HEK293 (cell line): ENCODE data around the gene GNG3.

ENCODE experiments used
- CTCF ChIA-PET: fragments of 350-600 bp; formaldehyde crosslinking; extraction: SDS; loops from one replicate; lab custom pipeline; 2021; ENCODE audit warnings: antibody characterized with exemption; lab: Yijun Ruan, JAX
- POLR2A ChIA-PET: fragments of 300-600 bp; formaldehyde crosslinking; extraction: SDS; loops from one replicate; lab custom pipeline; 2020; ENCODE audit warnings: antibody characterized with exemption, inconsistent platforms; lab: Yijun Ruan, JAX
- H3K27ac ChIP-seq: fragments of 200-500 bp; sonication (Bioruptor generic); 2 replicates; pipeline ENCODE4 v1.5.1; 2014; ENCODE audit warnings: low read depth, low read length, control low read depth, inconsistent platforms; ENCODE audit errors: extremely low read depth
- H3K36me3 ChIP-seq, 2 experiments: fragments of 200-500 bp in 1 of 2; sonication (Bioruptor generic) in 1 of 2; 1 replicate in 1 of 2; 2 replicates in 1 of 2; pipeline ENCODE4 v1.5.1; 2014 to 2017; ENCODE audit warnings: inconsistent platforms in 2 of 2, low read length in 2 of 2; ENCODE audit not compliant: control insufficient read depth in 2 of 2, insufficient read depth in 1 of 2
- H3K4me1 ChIP-seq: fragments of 200-500 bp; sonication (Bioruptor generic); 2 replicates; pipeline ENCODE4 v1.5.1; 2014; ENCODE audit warnings: mild to moderate bottlenecking, low read length, inconsistent platforms; ENCODE audit not compliant: control insufficient read depth, insufficient read depth
- H3K4me3 ChIP-seq: 2 replicates; pipeline ENCODE4 v1.5.1; 2011; ENCODE audit warnings: low read depth, mild to moderate bottlenecking, control low read depth, low read length, moderate library complexity
- H3K9me3 ChIP-seq: fragments of 200-500 bp; sonication (Bioruptor generic); 2 replicates; pipeline ENCODE4 v1.5.1; 2014; ENCODE audit warnings: low read depth, low read length, inconsistent platforms; ENCODE audit not compliant: control insufficient read depth, insufficient read depth
- GLI2 ChIP-seq: fragments of 450-650 bp; formaldehyde crosslinking; IDR thresholded peaks from 2 replicates; pipeline ENCODE4; 2017; ENCODE audit warnings: missing biosample characterization, missing genetic modification characterization, low read depth, borderline replicate concordance
- PRDM2 ChIP-seq: fragments of 450-650 bp; formaldehyde crosslinking; IDR thresholded peaks from 2 replicates; pipeline ENCODE4 v1.5.1; 2016; ENCODE audit warnings: missing biosample characterization, missing genetic modification characterization, borderline replicate concordance
- REPIN1 ChIP-seq: fragments of 450-650 bp; formaldehyde crosslinking; IDR thresholded peaks from 2 replicates; pipeline ENCODE4 v1.5.1; 2017; ENCODE audit warnings: missing biosample characterization, missing genetic modification characterization, low read depth
- SCRT1 ChIP-seq: fragments of 450-650 bp; formaldehyde crosslinking; IDR thresholded peaks from 2 replicates; pipeline ENCODE4 v1.5.1; 2016; ENCODE audit warnings: missing biosample characterization, missing genetic modification characterization, borderline replicate concordance
- ZFP69B ChIP-seq: fragments of 450-650 bp; formaldehyde crosslinking; IDR thresholded peaks from 2 replicates; pipeline ENCODE4 v1.5.1; 2016; ENCODE audit warnings: missing biosample characterization, missing genetic modification characterization
- ZNF223 ChIP-seq: fragments of 450-650 bp; formaldehyde crosslinking; IDR thresholded peaks from 2 replicates; pipeline ENCODE4 v1.5.1; 2016; ENCODE audit warnings: missing biosample characterization, missing genetic modification characterization
- ZNF366 ChIP-seq: fragments of 450-650 bp; formaldehyde crosslinking; conservative IDR thresholded peaks from 2 replicates; pipeline ENCODE4 v1.5.1; 2016; ENCODE audit warnings: missing biosample characterization, missing genetic modification characterization
- ZNF555 ChIP-seq: fragments of 450-650 bp; formaldehyde crosslinking; conservative IDR thresholded peaks from 2 replicates; pipeline ENCODE4 v1.5.1; 2017; ENCODE audit warnings: missing biosample characterization, mild to moderate bottlenecking, missing genetic modification characterization, inconsistent platforms
- ZNF664 ChIP-seq: fragments of 450-650 bp; formaldehyde crosslinking; IDR thresholded peaks from 2 replicates; pipeline ENCODE4 v1.5.1; 2016; ENCODE audit warnings: missing biosample characterization, missing genetic modification characterization
- ZNF791 ChIP-seq: fragments of 450-650 bp; formaldehyde crosslinking; IDR thresholded peaks from 2 replicates; pipeline ENCODE4 v1.5.1; 2016; ENCODE audit warnings: missing biosample characterization, missing genetic modification characterization
- TF ChIP-seq, protein P1 (sequence below): fragments of 450-650 bp; formaldehyde crosslinking; IDR thresholded peaks from 2 replicates; pipeline ENCODE4 v1.5.1; 2017; ENCODE audit warnings: missing biosample characterization, missing genetic modification characterization
- TF ChIP-seq, protein P2 (sequence below): fragments of 450-650 bp; formaldehyde crosslinking; IDR thresholded peaks from 2 replicates; pipeline ENCODE4 v1.5.1; 2016; ENCODE audit warnings: missing biosample characterization, missing genetic modification characterization
- TF ChIP-seq, protein P3 (sequence below): fragments of 450-650 bp; formaldehyde crosslinking; IDR thresholded peaks from 2 replicates; pipeline ENCODE4 v1.5.1; 2016; ENCODE audit warnings: missing biosample characterization, missing genetic modification characterization
- TF ChIP-seq, protein P4 (sequence below): fragments of 450-650 bp; IDR thresholded peaks from 2 replicates; pipeline ENCODE4 v1.5.1; 2018; ENCODE audit warnings: missing biosample characterization, missing genetic modification characterization

The GNG3 gene

GRCh38 chr11:62667460-62667859 lies 40.0 kb upstream of the GNG3 start:
- ChIA-PET CTCF (interaction anchor here (1.2 kb wide), 1 partner anchor 14 kb away, joined by 5 read pairs; no protein-coding TSS in a partner anchor), POLR2A (interaction anchor here (0.5 to 2.0 kb wide), 13 partner anchors 8 to 112 kb away, joined by 3 to 8 read pairs (median 5); partner anchors contain the start of genes B3GAT3, EEF1G, GANAB and INTS5)
- H3K4me3 ChIP-seq: no peak overlapping the region
- TF ChIP-seq ZNF223 (no peak), ZFP69B (tag by site-specific recombination) (no peak), REPIN1 (tag by site-specific recombination) (no peak), PRDM2 (tag by site-specific recombination) (no peak), ZNF366 (tag by site-specific recombination) (no peak), GLI2 (tag by site-specific recombination) (no peak), ZNF664 (tag by site-specific recombination) (no peak), SCRT1 (no peak), ZNF555 (tag by site-specific recombination) (no peak)
- TF ChIP-seq, protein P1, sequence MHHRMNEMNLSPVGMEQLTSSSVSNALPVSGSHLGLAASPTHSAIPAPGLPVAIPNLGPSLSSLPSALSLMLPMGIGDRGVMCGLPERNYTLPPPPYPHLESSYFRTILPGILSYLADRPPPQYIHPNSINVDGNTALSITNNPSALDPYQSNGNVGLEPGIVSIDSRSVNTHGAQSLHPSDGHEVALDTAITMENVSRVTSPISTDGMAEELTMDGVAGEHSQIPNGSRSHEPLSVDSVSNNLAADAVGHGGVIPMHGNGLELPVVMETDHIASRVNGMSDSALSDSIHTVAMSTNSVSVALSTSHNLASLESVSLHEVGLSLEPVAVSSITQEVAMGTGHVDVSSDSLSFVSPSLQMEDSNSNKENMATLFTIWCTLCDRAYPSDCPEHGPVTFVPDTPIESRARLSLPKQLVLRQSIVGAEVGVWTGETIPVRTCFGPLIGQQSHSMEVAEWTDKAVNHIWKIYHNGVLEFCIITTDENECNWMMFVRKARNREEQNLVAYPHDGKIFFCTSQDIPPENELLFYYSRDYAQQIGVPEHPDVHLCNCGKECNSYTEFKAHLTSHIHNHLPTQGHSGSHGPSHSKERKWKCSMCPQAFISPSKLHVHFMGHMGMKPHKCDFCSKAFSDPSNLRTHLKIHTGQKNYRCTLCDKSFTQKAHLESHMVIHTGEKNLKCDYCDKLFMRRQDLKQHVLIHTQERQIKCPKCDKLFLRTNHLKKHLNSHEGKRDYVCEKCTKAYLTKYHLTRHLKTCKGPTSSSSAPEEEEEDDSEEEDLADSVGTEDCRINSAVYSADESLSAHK (tag by site-specific recombination): no peak
- TF ChIP-seq, protein P2, sequence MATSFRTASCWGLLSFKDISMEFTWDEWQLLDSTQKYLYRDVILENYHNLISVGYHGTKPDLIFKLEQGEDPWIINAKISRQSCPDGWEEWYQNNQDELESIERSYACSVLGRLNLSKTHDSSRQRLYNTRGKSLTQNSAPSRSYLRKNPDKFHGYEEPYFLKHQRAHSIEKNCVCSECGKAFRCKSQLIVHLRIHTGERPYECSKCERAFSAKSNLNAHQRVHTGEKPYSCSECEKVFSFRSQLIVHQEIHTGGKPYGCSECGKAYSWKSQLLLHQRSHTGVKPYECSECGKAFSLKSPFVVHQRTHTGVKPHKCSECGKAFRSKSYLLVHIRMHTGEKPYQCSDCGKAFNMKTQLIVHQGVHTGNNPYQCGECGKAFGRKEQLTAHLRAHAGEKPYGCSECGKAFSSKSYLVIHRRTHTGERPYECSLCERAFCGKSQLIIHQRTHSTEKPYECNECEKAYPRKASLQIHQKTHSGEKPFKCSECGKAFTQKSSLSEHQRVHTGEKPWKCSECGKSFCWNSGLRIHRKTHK (tag by site-specific recombination): no peak
- peaks cover 0 to 38% of the 10 kb centered on the region in 2 experiments; a peak in 2 of 3 replicates for H3K36me3 ChIP-seq
- H3K27ac ChIP-seq: no peak overlapping the region
- H3K4me1 ChIP-seq: no peaks in the 10 kb centered on the region
- H3K9me3 ChIP-seq: no peaks in the 10 kb centered on the region

DNA sequence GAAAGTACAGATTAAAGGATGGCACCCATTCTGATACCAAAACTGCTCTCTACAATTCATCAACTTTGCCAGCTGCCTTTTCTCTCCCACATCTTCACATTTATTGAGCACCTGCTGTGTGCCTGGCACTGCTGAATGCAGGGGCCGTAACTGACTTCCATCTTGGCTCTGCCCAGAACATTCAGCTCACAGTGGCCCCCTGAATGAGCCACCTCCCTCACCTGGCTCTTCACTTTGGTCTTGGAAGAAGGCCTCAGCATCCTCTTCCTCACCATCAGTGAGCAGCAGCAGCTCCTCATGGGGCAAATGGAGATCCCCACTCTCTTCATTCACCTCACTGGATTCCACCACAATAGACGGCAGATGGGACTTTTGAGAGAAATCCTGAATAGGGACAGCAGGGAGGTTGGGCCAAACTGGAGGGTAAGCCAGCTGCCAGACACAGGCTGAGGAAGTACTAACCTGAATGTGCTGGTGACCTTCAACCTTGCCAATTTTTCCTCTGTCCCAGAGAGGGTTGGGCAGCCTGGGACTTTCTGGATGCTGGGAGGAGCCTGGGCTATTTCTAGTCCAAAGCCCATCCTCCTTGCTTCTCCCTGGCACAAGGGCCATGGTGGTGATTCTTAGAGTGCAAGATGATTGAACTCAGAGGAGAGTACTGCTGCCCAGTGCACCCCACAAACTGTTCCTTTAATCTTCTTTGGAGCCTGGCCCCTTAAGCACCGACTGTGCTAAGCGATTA lies 37.9 kb upstream of the GNG3 start:
- peaks cover 3 to 45% of the 10 kb centered on the region in 2 experiments; a peak in 2 of 3 replicates for H3K36me3 ChIP-seq
- CTCF ChIA-PET: interaction anchor here (0.8 to 1.1 kb wide), 2 partner anchors 11 to 25 kb away, joined by 4 read pairs; no protein-coding TSS in a partner anchor
- POLR2A ChIA-PET: interaction anchor here (0.5 to 4.6 kb wide), 6 partner anchors 23 to 1067 kb away, joined by 3 to 59 read pairs (median 4); partner anchors contain the start of genes GANAB and STX5
- no peak overlapping the region for H3K27ac ChIP-seq
- H3K9me3 ChIP-seq: no peaks in the 10 kb centered on the region
- H3K4me1 ChIP-seq: no peaks in the 10 kb centered on the region
- TF ChIP-seq, protein P3, sequence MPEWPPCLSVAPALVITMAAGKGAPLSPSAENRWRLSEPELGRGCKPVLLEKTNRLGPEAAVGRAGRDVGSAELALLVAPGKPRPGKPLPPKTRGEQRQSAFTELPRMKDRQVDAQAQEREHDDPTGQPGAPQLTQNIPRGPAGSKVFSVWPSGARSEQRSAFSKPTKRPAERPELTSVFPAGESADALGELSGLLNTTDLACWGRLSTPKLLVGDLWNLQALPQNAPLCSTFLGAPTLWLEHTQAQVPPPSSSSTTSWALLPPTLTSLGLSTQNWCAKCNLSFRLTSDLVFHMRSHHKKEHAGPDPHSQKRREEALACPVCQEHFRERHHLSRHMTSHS (tag by site-specific recombination): no peak
- TF ChIP-seq, protein P4, sequence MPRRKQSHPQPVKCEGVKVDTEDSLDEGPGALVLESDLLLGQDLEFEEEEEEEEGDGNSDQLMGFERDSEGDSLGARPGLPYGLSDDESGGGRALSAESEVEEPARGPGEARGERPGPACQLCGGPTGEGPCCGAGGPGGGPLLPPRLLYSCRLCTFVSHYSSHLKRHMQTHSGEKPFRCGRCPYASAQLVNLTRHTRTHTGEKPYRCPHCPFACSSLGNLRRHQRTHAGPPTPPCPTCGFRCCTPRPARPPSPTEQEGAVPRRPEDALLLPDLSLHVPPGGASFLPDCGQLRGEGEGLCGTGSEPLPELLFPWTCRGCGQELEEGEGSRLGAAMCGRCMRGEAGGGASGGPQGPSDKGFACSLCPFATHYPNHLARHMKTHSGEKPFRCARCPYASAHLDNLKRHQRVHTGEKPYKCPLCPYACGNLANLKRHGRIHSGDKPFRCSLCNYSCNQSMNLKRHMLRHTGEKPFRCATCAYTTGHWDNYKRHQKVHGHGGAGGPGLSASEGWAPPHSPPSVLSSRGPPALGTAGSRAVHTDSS: peak; percentile 60
- TF ChIP-seq ZNF791 (tag by site-specific recombination): no peak
- no peak overlapping the region for H3K4me3 ChIP-seq
